ENCODE results near the gene YWHAG.
A peak's percentile ranks its signal among the peaks of the same experiment; 100 is the strongest.
"Not testable (repeated sequence)": the region's sequence is repeated elsewhere in the genome, so short reads cannot be mapped to it uniquely, and the experiment has no call there.

YWHAG gene

DNA sequence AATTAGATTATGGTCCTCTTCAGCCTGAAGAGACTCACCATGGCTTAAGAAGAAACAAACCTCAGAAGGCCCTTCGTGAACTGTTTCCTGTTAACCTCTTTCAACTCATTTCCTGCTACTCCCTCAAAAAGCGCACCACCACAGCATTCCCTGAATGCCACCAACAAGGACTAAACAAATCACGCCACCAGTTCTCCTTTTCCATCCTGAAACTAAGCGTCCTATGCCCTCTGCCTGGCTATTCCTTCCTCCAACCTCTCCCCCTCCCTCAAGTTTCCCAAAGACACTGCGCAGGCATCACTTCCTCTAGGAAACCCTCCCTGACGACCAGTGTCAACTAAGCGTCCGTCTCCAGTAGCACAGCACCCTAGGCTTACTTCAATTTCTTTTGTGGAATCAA lies 12.0 kb downstream of the YWHAG start:
- no peak for DNase-seq

- DNase-seq = peak; percentile 76
Measured at GRCh38 chr7:76346097-76346496, 12.7 kb downstream of the YWHAG start.

DNA sequence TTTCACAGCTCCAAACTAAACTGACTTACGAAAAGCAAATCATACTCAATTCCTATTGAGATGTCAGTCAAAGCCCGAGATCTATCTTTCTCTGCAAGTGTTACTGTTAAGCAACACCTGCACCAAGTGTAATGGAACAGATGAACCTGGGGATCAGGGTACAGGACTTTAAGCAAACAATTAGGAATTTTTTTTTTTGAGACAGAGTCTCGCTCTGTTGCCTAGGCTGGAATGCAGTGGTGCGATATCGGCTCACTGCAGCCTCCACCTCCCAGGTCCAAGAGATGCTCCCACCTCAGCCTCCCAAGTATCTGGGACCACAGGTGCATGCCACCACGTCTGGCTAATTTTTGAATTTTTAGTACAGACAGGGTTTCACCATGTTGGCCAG lies 14.9 kb downstream of the YWHAG start:
- DNase-seq = no peak

- DNase-seq = no peak
Measured at GRCh38 chr7:76343294-76343930, 15.4 kb downstream of the YWHAG start.

- DNase-seq = no peak
Measured at GRCh38 chr7:76342222-76342621, 16.6 kb downstream of the YWHAG start.

- DNase-seq = no peak
Measured at GRCh38 chr7:76340617-76341131, 18.1 kb downstream of the YWHAG start.

DNA sequence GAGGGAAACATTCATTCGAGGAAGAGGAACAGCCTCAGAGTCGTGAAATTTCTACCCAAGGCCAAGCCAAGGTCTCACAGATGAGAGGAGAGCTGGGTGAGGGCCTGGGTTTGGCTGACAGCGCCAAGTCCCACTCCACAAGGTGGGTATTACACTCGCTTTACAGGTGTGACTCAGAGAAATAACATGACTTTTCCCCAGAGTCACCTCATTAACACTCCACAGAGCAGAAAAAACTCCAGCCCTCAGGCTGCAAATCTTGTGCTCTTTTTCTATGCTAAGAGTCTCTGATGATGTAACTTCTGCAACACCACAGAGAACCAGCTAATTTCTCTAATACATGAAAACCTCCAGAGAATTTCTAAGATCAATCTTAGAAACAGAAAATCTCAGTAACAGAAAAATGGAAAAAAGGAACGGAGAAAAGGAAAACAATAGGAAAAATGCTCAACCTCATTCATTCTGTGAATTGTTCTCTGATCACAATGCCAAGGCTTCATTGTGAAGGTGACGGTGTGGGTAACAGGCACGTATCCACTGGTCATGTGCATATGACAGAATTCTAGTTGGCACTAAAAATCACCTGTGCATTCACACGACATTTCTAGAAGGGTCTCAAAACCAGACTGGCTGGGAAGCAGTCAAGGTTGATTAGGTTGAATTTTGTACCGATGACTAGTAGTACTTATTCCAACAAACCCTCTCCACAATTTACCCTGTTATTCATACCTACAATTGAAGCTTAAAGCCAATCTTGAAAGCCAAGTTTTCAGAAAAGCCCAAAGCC lies 20.3 kb downstream of the YWHAG start:
- no peak for DNase-seq

DNA sequence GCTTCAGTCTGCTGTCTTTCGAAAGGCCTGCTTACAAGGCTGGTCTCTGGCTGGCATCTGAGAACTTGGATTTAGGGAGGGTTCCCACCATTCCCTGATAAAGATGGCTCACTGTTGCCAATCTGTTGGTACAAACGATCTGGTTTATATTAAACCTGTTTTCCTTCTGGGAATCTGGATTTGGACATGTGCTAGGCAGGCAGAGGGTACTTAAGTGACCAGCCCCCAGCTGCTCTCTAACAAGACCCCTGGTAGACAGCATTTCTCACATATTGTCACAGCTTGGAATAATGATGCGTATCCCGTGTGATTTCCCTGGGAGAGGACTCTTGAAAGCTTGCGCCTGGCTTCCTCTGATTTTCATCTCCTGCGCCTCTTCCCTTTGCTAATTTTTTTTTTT lies 21.6 kb downstream of the YWHAG start:
- DNase-seq = no peak

GRCh38 chr7:76336094-76336493 lies 22.7 kb downstream of the YWHAG start:
- DNase-seq = no peak

GRCh38 chr7:76335417-76335816 lies 23.4 kb downstream of the YWHAG start:
- DNase-seq = not testable (repeated sequence)

GRCh38 chr7:76334320-76334967 lies 24.3 kb downstream of the YWHAG start:
- no peak for DNase-seq

DNA sequence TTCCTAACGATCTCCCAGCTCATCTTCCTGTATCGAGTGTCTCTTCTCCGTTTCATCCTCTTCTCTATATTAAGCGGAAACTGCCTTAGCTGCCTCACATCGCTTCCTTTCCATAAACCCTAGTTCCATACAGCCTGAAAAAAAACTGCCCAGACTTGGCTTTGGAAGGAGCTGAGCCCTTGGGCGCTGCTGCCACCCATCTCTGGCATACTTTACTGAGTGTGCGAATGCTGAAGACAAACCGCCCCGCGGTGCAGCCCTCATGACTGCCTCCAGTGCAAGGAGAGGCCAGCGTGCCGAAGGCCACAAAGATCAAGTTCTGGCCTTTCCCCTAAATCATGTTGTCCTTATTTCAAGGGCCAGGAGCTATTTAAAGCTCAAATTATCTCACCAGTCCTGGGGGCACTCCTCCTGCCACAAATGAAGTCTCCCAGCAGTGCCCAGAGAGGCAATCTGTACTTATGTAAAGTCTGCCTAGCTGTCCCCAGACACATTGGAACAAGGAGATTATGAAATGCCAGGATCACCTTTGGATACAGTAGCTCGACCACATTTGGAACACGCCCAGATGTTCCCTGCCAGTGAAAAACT lies 25.2 kb downstream of the YWHAG start:
- no peak for DNase-seq

- no peak for DNase-seq
Measured at GRCh38 chr7:76332078-76332477, 26.7 kb downstream of the YWHAG start.

DNA sequence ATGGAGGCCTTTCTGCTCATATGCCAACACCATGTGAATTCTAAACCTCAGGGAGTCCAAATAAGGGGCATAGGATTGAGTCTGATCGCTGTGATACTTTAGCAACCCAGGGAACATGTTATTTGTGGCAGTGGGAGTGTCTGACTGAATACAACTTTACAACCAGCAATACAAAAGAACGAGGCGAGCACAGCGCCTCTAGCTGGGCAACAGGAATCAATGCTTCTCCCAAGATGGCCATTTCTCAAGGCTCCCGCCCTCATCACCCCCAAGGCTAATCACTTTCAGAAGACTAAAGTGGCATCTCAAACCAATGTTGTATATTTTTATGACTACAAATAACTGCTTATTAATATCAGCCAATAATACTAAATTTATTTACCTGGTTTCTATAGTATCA lies 28.1 kb downstream of the YWHAG start:
- DNase-seq = no peak

DNA sequence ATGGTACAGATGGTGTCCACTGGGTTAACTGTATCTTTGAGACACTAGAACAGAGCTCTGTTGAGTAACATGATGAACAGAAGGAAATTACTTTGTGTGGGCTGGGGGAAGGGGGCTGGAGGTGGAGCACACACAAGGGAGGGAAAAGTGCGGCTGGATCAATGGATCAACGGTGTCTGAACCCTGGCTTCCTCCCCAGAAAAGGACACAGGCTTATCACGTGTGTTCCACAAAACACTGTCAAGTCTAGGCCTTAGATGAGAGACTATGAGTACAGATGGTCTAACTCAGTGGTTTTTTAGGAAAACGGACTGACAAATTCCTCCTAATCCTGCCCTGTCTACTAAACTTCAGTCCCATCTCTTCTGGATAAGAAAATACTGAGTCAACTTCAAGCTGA lies 28.5 kb downstream of the YWHAG start:
- no peak for DNase-seq

DNA sequence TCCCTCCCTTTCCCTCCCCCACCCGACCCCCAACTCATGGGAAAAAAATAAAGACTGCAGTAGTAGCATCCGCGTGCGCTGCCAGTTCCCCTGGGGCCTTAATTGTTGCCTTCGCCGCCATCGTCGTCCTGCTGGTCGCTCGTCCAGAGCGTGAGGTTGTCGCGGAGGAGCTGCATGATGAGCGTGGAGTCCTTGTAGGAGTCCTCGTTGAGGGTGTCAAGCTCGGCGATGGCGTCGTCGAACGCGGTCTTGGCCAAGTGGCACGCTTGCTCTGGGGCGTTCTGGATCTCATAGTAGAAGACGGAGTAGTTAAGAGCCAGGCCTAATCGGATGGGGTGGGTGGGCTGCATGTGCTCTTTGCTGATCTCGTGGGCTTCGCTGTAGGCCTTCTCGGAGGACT lies 29.3 kb downstream of the YWHAG start:
- no peak for DNase-seq

DNA sequence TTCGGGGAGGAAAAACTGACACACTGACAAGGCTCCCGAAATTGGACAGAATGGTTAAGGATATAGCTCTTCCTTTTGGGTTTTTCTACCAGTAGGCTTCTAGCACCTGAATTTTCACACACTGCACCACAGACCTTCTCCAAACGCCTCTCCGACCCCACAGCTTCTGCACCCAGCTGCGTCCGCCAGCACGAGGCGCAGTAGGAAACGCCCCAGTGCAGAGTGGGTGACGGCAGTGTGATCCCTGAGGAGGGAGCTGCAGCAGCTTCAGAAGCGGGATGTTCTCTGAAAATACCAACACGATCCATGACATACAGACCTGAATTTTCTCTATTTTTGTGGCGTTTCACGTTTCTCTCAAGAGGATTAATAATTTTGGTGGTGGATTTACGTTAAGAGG lies 30.4 kb downstream of the YWHAG start:
- DNase-seq = no peak

DNA sequence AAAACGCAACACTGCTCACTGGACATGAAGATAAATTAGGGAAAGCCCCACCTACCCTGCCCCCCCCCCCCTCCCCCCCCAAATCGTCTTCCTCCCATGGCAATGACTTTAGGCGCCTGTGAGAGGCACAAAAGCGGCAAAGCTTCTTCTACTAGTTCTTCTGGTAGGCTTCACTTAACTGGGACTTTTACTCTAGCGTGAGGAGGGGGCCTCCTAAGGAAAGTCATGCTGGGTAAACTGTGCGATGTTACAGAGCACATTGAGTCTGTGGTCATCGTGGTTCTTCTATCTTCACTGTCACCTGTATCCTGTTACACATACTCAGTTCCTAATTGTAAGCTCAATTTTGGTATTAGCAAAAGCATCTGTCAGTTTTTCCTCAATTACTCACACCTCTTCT lies 31.2 kb downstream of the YWHAG start:
- DNase-seq = no peak

GRCh38 chr7:76326646-76327233 lies 32.1 kb downstream of the YWHAG start:
- no peak for DNase-seq

DNA sequence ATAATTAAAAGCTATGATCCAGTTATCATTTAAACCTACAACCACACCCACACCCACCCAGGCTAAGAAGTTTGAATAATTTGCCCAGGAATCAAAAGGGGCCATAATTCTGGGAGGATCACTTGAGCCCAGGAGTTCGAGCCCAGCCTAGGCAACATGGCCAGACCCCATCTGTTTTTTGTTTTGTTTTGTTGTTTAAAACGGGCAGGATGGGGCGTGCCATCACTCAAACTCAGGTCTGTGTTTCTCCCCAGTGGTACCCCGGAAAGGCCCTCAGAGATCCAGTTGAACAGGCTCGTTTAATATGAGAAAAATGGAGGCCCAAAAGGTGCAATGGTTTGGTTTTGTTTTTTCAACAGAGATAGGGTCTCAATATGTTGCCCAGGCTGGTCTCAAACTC lies 33.0 kb downstream of the YWHAG start:
- DNase-seq = no peak

DNA sequence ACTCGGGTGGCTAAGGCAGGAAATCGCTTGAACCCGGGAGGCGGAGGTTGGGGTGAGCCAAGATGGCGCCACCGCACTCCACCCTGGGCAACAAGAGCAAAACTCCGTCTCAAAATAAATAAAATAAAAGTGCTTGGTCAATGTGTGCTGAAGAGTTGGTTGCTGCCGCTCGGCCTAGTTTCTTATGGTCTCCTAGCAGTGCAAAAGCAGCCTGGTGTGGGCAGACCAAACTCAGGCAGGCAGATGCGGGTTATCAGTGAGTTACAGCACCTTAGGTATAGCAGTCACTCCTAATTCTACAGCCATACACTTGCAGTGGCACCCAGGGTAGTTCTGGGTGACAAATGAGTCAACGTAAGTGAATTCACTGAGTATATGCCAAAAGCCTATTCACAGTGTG lies 33.7 kb downstream of the YWHAG start:
- no peak for DNase-seq

DNA sequence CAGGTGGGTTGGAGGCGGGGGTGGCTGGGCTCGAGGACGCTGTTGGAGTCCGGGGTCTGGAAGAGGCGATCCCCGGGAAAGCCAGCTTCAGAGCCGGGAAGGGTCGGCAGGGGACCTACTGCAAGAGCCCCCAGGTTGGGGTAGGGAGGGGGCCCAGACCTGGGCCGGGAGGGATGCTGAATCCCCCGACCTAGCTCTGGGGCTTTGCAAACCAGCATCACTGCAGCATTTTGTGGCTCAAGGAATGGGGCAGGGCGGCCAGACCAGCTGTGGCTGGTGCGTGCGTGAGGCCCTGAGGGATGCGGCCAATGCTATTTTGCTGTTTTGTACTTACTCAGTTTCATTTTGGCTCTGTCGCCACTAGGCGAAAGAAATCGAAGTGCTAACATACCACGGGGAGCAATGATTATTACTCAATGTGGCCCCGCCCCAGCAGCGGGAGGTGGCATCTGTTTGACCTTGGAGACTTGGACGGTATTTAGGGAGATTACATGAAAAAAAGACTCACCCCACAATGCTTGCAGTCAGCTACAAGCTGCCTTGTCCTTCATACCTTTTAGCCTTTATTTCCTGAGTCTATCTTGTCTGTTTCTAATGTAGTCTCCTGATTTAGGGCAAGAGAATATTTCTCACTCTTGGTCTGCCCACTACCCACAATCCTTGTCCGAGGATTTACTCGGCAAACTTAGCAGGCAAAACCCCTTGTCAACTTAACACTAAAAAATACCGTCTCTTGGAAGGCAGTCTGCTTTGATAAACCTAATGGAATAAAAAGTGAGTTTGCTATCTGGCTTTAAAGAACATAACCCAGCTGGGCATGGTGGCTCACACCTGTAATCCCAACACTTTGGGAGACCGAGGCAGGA lies 40.1 kb downstream of the YWHAG start:
- DNase-seq = peak; percentile 63

Data from NCI-H2227 treated with DMSO at 0.1 percent for 48 hours (cell line).